ENCODE data around the gene TMEM89.

DNA sequence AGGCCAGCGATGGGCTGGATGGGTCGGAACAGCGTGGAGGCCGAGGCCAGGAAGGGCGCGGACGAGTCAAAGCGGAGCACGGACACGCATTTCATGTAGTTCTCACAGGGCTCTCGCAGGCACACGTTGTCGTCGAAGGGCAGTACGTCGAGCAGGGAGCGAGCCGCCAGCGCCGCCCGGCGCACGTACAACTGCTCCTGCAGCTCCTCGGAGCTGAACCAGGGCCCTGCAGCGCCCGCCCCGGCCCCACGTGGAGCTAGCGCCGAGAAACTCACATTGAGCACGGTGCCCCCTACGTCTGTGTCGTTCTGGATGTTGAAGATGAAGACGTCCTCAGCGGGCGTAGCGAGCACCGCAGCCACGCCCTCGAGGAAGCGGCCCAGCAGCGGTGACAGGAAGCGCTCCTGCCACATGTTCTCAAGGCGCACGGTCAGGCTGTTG lies 35.3 kb upstream of the TMEM89 start:
- TF ChIP-seq POLR2A (IDR thresholded peaks at IDR 0.05), result no peak
- no peak for TF ChIP-seq CTCF (IDR thresholded peaks at IDR 0.05)
- no peak for TF ChIP-seq POLR2AphosphoS5 (IDR thresholded peaks at IDR 0.05)
- TF ChIP-seq EP300 (IDR thresholded peaks at IDR 0.05), result no peak
